ENCODE data around the gene FYTTD1.

The FYTTD1 gene

DNA sequence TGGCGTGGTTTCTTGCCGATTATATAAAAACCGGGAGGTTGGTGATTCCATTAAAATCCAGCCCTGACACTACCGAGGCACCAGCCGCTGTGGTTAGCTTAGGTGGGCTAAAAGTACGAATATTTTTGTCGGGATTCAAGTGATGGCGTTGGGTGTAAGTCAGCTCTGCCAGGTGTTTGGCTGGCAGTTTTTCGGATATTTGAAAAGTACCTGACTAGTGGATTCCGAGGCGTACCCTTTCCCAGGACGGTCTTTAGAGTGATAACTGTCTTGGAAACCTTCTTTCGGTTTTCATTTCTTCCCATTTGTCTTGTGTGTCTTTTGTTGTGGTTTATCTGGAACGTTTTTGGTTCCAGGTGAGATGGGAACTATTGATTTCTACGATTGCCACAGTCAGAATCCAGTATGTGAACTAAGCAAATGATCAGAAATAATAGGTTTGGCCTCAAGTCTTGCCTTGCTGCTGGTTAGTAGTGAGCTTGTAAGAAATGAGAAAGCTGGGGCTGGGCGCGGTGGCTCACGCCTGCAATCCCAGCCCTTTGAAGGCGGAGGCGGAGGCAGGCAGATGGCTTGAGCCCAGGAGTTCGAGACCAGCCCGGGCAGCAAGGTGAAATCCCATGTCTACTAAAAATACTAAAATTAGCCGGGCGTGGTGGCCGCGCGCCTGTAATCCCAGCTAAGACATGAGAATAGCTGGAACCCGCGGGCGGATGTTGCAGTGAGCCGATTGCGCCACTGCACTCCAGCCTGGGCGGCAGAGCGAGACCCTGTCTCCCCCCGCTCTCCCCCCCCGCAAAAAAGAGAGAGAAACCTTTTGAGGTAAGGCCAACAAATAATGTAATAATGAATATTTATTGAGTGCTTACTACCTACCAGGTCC, 1.4 kb downstream of the FYTTD1 start:
- Mint-ChIP-seq H3K9me3 (no peaks in the 10 kb centered on the region), H3K27ac (peak overlapping the region; percentile 84), H3K27me3 (no peaks in the 10 kb centered on the region), H3K4me1 (ENCODE audit: low read depth) (peaks cover 56% of the 10 kb centered on the region), H3K36me3 (ENCODE audit: low read depth) (no peaks in the 10 kb centered on the region), H3K4me3 (peak overlapping the region; percentile 89)

DNA sequence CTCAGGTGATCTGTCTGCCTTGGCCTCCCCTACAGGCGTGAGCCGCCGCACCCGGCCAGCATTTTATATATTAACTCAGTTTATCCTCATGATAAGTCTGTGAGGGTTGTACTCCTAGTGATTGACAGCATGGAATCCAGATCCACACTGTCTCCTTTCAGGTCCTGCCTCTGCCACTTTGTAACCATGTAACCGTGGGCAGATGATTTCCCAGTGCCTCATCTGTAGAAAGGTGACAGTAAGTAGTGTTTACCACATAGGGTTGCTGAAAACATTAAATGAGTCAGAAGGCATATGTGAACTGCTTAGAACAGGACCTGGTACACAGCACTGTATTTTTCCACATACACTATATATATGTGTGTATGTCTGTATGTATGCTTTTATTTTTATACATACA, 2.4 kb downstream of the FYTTD1 start:
- Mint-ChIP-seq H3K4me3 (peak overlapping the region; percentile 51), H3K27ac (peak overlapping the region; percentile 14), H3K4me1 (ENCODE audit: low read depth) (peaks cover 60% of the 10 kb centered on the region), H3K36me3 (ENCODE audit: low read depth) (no peaks in the 10 kb centered on the region), H3K27me3 (no peaks in the 10 kb centered on the region), H3K9me3 (no peaks in the 10 kb centered on the region)

DNA sequence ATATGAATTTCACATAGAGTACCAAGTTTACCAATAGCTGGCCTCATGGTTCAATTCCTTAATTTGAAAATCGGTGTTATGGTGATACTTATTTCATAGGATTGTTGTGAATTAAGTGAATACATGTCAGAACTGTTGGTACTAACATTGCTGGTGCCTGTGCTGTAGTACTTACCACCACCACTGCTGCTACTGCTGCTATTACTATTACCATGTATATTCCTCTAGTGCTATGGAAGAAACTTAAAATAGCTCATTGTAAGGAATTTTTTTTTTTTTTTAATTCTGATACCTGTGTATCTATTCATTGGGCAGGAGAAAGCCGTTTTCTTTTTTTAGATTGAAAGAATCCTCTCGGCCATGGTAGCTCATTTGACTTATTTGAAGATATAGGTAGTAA, 3.6 kb downstream of the FYTTD1 start:
- H3K9me3 Mint-ChIP-seq, result no peaks in the 10 kb centered on the region
- peaks cover 59% of the 10 kb centered on the region for H3K4me1 Mint-ChIP-seq (ENCODE audit: low read depth)
- peak overlapping the region; percentile 7 for H3K4me3 Mint-ChIP-seq
- no peaks in the 10 kb centered on the region for H3K27me3 Mint-ChIP-seq
- H3K27ac Mint-ChIP-seq, result peak overlapping the region; percentile 50
- H3K36me3 Mint-ChIP-seq (ENCODE audit: low read depth), result no peaks in the 10 kb centered on the region

DNA sequence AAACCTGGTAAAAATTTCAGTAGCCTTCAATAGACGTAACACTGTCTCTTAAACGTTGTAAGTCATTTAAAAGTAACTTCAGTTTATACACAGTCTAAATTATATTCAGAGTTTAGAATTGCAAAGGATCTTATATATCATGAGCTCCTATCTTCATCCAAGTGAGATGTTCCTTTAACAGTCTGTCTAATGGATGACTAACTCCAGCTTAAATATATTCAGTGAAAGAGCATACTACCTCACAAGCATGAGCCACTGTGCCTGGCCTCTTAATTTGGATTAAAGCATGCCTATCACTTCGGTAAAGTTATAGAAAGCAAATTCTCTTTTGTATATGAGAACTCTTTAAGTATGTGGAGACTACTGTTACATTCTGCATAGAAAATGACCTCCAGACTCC, 7.0 kb downstream of the FYTTD1 start:
- Mint-ChIP-seq H3K4me1 (ENCODE audit: low read depth) (peaks cover 36% of the 10 kb centered on the region), H3K27me3 (no peaks in the 10 kb centered on the region), H3K27ac (no peak overlapping the region), H3K36me3 (ENCODE audit: low read depth) (no peaks in the 10 kb centered on the region), H3K9me3 (no peaks in the 10 kb centered on the region), H3K4me3 (no peak overlapping the region)

DNA sequence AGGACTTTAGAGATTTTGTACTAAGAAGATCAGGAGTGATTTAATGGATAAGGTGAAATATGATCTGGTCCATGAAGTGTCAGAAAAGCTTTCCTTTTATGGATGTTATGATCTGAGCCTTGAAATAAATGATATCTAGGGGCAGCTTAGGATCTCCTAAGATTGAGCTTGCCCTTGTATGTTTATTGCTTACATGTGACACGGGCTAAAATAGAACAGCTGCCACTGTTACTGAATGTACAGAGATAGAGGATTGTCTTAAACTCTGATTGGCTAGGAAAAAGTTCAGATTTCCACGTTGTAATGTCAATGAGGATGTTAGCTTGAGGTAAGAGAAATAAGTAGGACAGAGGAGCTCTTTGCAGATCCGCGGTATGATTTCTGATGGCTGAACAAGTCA, 8.8 kb downstream of the FYTTD1 start:
- no peaks in the 10 kb centered on the region for H3K27me3 Mint-ChIP-seq
- peaks cover 20% of the 10 kb centered on the region for H3K4me1 Mint-ChIP-seq (ENCODE audit: low read depth)
- H3K27ac Mint-ChIP-seq, result no peak overlapping the region
- no peak overlapping the region for H3K4me3 Mint-ChIP-seq
- no peaks in the 10 kb centered on the region for H3K9me3 Mint-ChIP-seq
- H3K36me3 Mint-ChIP-seq (ENCODE audit: low read depth), result peaks cover 2% of the 10 kb centered on the region

DNA sequence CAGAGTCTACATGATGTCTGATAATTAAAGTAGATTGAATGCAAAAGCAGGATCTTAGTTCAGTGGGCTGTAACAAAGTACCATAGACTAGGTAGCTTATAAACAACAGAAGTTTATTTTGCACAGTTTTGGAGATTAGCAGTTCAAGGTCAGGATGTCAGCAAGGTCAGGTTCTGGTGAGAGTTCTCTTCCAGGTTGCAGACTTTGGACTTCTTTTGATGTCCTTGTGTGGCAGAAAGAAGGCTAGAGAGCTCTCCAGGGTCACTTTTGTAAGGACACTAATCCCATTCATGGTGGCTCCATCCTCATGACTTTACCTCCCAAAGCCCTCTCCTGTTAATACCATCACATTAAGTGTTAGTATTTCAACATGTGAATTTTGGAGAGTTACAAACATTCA, 12.1 kb downstream of the FYTTD1 start:
- Mint-ChIP-seq H3K9me3 (no peaks in the 10 kb centered on the region), H3K4me3 (no peak overlapping the region), H3K27me3 (no peaks in the 10 kb centered on the region)

DNA sequence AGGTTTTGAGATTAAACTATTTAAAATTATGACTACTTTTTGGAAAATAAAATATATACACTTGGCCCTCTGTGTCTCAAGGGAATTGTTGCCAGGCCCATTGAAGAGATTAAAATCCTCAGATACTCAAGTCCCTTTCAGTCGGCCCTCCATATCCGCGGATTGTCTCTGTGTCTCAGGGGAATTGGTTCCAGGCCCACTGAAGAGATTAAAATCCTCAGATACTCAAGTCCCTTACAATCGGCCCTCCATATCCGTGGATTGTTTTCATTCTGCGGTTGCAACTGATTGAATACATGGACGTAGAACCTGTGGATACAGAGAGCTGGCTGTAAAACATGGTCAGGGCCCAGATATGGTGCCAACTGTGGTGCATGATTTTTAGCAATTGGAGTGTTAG, 25.6 kb downstream of the FYTTD1 start:
- no peak overlapping the region for H3K4me3 Mint-ChIP-seq
- H3K27ac Mint-ChIP-seq, result no peak overlapping the region
- no peaks in the 10 kb centered on the region for H3K27me3 Mint-ChIP-seq
- peaks cover 58% of the 10 kb centered on the region for H3K36me3 Mint-ChIP-seq (ENCODE audit: low read depth)
- no peaks in the 10 kb centered on the region for H3K4me1 Mint-ChIP-seq (ENCODE audit: low read depth)
- no peaks in the 10 kb centered on the region for H3K9me3 Mint-ChIP-seq

More for the DNA sequence above, 12.1 kb downstream of the FYTTD1 start:
- Mint-ChIP-seq H3K27ac (no peak overlapping the region), H3K4me1 (ENCODE audit: low read depth) (no peaks in the 10 kb centered on the region), H3K36me3 (ENCODE audit: low read depth) (peaks cover 15% of the 10 kb centered on the region)

DNA sequence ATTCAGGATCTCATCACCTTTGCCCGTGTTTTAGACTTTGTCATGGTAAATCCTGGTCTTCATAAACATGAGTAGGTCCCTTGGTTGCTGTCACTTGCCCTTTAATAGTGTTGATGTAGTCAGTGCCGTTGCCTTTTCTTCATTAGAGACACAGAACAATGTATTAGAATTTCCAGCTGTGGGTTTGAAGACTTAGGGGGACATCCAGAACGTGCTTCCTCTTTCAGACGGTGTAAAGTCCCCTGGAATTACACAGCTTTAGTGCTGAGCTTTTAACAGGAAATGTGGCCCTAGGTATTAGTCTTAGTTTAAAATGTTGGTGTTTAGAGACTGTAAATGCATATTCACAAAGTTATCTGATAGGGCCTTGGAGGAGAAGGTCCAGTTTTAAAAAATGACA, 32.5 kb downstream of the FYTTD1 start:
- no peak overlapping the region for H3K4me3 Mint-ChIP-seq
- no peaks in the 10 kb centered on the region for H3K27me3 Mint-ChIP-seq
- H3K27ac Mint-ChIP-seq, result peak overlapping the region; percentile 34
- peaks cover 14% of the 10 kb centered on the region for H3K4me1 Mint-ChIP-seq (ENCODE audit: low read depth)
- no peaks in the 10 kb centered on the region for H3K9me3 Mint-ChIP-seq
- peaks cover 43% of the 10 kb centered on the region for H3K36me3 Mint-ChIP-seq (ENCODE audit: low read depth)

DNA sequence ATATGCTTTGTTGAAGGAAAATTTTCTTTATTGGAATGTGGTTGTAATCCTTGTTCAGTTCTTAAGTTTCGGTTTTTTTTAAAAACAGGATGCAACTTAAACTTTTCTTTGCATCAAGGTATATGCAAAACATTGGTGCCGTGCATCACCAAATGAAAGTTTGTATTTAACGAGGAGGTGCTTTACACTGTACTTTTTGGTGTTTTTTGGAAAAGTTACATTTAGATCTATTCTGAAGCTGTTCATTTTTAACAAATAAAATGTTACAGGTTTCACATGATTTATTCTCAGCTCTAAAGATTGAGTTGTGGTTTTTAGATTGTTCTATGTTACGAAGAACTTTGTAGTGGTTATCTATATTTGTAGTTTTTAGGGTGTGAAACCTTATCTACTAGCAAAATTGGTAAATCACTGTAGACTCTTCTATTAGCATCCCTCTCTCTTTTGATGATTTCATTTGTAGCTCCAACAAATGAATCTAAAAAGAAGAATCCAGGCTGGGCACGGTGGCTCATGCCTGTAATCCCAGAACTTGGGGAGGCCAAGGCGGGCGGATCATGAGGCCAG, 34.4 kb downstream of the FYTTD1 start:
- H3K9me3 Mint-ChIP-seq, result no peaks in the 10 kb centered on the region
- H3K27me3 Mint-ChIP-seq, result no peaks in the 10 kb centered on the region
- H3K4me3 Mint-ChIP-seq, result no peak overlapping the region
- peaks cover 20% of the 10 kb centered on the region for H3K4me1 Mint-ChIP-seq (ENCODE audit: low read depth)
- peak overlapping the region; percentile 33 for H3K27ac Mint-ChIP-seq
- H3K36me3 Mint-ChIP-seq (ENCODE audit: low read depth), result peaks cover 32% of the 10 kb centered on the region

DNA sequence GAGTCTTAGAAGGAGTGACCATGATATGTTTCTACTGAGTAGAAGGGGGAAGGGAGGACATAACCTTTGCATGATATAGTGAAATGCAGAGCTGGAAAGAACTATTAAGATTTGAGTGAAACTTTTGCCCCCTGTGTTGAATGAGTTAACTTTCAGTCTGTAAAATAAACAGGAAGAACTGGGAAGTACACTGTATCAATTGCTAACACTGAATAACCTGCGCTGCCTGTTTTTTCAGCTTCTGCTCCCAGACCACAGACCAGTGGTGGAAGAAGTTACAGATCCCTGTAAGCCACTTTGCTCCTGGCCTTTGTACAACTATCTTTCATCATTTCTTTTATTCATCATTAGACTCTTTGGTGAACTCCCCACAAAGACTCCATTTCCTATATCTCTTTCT, 37.7 kb downstream of the FYTTD1 start:
- peaks cover 21% of the 10 kb centered on the region for H3K36me3 Mint-ChIP-seq (ENCODE audit: low read depth)
- no peaks in the 10 kb centered on the region for H3K27me3 Mint-ChIP-seq
- no peak overlapping the region for H3K4me3 Mint-ChIP-seq
- peaks cover 27% of the 10 kb centered on the region for H3K4me1 Mint-ChIP-seq (ENCODE audit: low read depth)
- H3K9me3 Mint-ChIP-seq, result no peaks in the 10 kb centered on the region
- H3K27ac Mint-ChIP-seq, result peak overlapping the region; percentile 32

DNA sequence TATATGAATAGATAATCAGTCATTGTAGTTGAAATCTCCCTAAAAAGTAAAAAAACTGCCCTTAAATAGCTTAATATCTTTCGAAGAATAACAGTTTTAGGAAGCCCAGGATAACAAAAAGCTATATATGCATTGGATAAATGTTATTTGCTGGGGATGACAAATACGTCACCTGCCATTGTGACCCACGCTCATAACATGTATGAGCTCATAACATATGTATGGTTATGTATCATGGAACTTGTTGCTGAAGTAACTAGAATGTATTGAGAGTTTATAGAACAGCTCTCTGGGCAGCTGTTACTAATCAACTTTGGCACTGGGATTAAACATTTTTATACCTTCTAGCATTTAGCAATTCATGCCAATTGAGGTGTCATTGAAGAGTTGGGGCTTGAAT, 39.6 kb downstream of the FYTTD1 start:
- no peak overlapping the region for H3K4me3 Mint-ChIP-seq
- no peak overlapping the region for H3K27ac Mint-ChIP-seq
- no peaks in the 10 kb centered on the region for H3K27me3 Mint-ChIP-seq
- peaks cover 10% of the 10 kb centered on the region for H3K36me3 Mint-ChIP-seq (ENCODE audit: low read depth)
- H3K4me1 Mint-ChIP-seq (ENCODE audit: low read depth), result peaks cover 37% of the 10 kb centered on the region
- no peaks in the 10 kb centered on the region for H3K9me3 Mint-ChIP-seq

DNA sequence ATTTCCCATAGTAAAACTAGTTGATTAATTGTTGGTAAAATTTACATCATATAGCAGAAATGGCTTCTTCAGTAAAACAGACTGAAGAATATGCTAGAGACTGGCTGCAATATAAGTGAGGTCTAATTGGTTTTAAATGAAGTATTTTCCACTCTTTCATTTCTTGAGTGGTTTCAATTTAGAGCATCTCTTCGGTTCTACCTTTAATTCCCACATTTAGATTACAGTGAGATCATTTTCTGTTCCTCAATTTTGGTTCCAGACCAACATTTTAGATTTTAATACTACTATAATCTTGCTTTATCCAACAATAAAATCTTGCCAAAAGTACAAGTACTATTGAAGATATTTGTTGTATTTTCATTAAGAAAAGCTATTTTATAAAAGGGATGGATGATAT, 40.4 kb downstream of the FYTTD1 start:
- Mint-ChIP-seq H3K27me3 (no peaks in the 10 kb centered on the region), H3K4me3 (peak overlapping the region; percentile 97), H3K4me1 (ENCODE audit: low read depth) (peaks cover 36% of the 10 kb centered on the region), H3K36me3 (ENCODE audit: low read depth) (peaks cover 4% of the 10 kb centered on the region), H3K27ac (peak overlapping the region; percentile 96), H3K9me3 (no peaks in the 10 kb centered on the region)

DNA sequence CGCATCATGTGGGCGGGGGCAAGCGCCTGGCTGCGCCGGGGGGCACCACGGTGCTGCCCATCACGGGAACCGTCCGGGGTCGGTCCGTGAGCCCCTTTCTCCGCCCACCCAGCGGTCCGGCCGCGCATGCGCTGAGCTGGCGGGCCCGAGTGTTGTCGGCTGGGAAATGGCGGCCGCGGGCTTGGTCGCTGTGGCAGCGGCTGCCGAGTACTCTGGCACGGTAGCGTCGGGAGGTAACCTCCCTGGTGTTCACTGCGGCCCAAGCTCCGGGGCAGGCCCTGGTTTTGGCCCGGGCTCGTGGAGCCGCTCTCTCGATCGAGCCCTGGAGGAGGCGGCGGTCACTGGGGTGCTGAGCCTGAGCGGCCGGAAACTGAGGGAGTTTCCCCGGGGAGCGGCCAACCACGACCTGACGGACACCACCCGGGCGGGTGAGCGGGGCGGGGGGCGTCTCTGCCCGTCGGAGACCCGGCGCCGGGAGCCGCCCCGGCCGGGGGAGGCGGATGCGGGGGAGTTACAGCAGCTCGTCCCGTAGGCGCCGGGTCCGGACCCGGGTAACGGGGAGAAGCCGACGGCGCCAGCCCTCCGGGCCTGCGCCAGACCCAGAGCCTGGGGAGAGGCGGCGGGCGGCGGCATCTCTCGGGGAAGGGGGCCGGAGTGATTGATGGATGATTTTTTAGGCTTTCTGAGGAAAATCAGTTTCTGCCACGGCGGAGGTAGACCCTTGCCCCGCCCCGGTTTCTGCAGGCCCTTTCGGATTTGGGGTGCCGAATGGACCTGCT, 41.6 kb downstream of the FYTTD1 start, which contains the start of gene LRCH3:
Gene LRCH3 (plus strand): TSS at position 142 of the 779 bp plus-strand sequence. CDS start 25 bp downstream, at position 167.
- Mint-ChIP-seq H3K27ac (peak within 1 kb of the TSS; percentile 96), H3K36me3 (ENCODE audit: low read depth) (peaks cover 8% of the 10 kb centered on the region), H3K4me3 (peak within 1 kb of the TSS; percentile 97), H3K9me3 (no peaks in the 10 kb centered on the region), H3K4me1 (ENCODE audit: low read depth) (peaks cover 46% of the 10 kb centered on the region), H3K27me3 (no peaks in the 10 kb centered on the region)

DNA sequence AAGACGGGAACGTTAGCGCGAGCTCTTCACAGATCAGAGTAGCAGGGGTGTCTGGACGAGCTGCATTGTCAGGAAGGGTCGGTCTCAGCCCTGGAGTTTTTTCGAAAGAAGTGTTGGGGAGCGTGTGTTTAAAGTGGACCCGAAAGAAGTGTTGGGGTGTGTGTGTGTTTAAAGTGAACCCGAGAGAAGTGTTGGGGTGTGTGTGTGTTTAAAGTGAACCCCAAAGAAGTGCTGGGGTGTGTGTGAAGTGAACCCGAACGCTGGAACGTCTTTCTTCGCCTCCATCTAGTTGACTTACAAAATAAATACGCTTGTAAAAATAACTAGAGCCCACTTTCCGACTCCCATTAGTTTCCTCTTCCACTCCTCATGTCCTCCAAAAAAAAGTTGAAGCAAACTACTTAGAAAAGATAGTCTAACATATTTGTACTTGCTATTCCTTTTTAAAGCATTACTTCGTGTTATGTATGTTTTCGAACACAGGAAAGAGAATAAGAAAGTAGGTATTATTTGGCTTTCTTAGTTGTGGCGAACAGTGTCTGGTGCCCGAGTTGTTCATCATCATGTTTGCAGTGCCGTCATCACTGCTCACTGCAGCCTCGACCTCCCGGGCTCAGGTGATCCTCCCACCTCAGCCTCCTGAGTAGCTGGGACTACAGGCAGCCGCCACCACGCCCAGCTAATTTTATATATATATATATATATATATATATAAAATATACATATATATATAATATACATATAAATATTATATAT, 42.4 kb downstream of the FYTTD1 start:
- Mint-ChIP-seq H3K27ac (peak overlapping the region; percentile 86), H3K27me3 (no peaks in the 10 kb centered on the region), H3K36me3 (ENCODE audit: low read depth) (peaks cover 8% of the 10 kb centered on the region), H3K4me1 (ENCODE audit: low read depth) (peaks cover 52% of the 10 kb centered on the region), H3K9me3 (no peaks in the 10 kb centered on the region), H3K4me3 (peak overlapping the region; percentile 97)
